HG02571 (cell line): Measurements from ENCODE around the gene COQ8A.

Experiments
- ATAC-seq: cut with Tn5 transposase; IDR thresholded peaks from one replicate; pipeline ENCODE4 v1.9.1; 2021; ENCODE audit warnings: mild to moderate bottlenecking, moderate library complexity; ENCODE audit not compliant: unreplicated experiment

Gene COQ8A

GRCh38 chr1:226940029-226940805 lies at the start of gene COQ8A:
TSS of gene COQ8A (plus strand) at chr1:226940294. CDS start at chr1:226961386, 21,092 bp downstream.
- peak; percentile 97 for ATAC-seq

GRCh38 chr1:226890331-226891108 lies 49.6 kb upstream of the COQ8A start:
- no peak for ATAC-seq

- no peak for ATAC-seq
These were observed 48.7 kb upstream of the COQ8A start for GRCh38 chr1:226891346-226891745.

- ATAC-seq: no peak
These were observed 48.1 kb upstream of the COQ8A start for GRCh38 chr1:226891846-226892523.

GRCh38 chr1:226892524-226892875 lies 47.6 kb upstream of the COQ8A start:
- no peak for ATAC-seq

- ATAC-seq: no peak
These were observed 46.2 kb upstream of the COQ8A start for GRCh38 chr1:226893936-226894335.

GRCh38 chr1:226894826-226895225 lies 45.3 kb upstream of the COQ8A start:
- ATAC-seq: no peak

- no peak for ATAC-seq
These were observed 44.5 kb upstream of the COQ8A start for GRCh38 chr1:226895644-226896043.

GRCh38 chr1:226898246-226898645 lies 41.8 kb upstream of the COQ8A start:
- ATAC-seq: no peak

GRCh38 chr1:226901421-226901820 lies 38.7 kb upstream of the COQ8A start:
- no peak for ATAC-seq

- no peak for ATAC-seq
These were observed 37.5 kb upstream of the COQ8A start for GRCh38 chr1:226902601-226903000.

- no peak for ATAC-seq
These were observed 36.0 kb upstream of the COQ8A start for GRCh38 chr1:226903819-226904716.

- no peak for ATAC-seq
These were observed 35.3 kb upstream of the COQ8A start for GRCh38 chr1:226904772-226905171.

GRCh38 chr1:226908419-226908818 lies 31.7 kb upstream of the COQ8A start:
- ATAC-seq: no peak

GRCh38 chr1:226908913-226909312 lies 31.2 kb upstream of the COQ8A start:
- ATAC-seq: no peak

- ATAC-seq: no peak
These were observed 27.4 kb upstream of the COQ8A start for GRCh38 chr1:226912587-226913176.

- peak; percentile 6 for ATAC-seq
These were observed 24.5 kb upstream of the COQ8A start for GRCh38 chr1:226915672-226915995.

- ATAC-seq: no peak
These were observed 23.6 kb upstream of the COQ8A start for GRCh38 chr1:226916497-226916896.

- no peak for ATAC-seq
These were observed 20.5 kb upstream of the COQ8A start for GRCh38 chr1:226919587-226919986.

- no peak for ATAC-seq
These were observed 20.1 kb upstream of the COQ8A start for GRCh38 chr1:226919995-226920394.
